Esophagus squamous epithelium (tissue), 4 donors: ENCODE results near the gene OR5AU1.

Source experiments
- POLR2A ChIP-seq, 4 donors: fragments of 450-650 bp; IDR thresholded peaks; one replicate each; pipeline ENCODE4 v1.6.1; 2017; ENCODE audit warnings: antibody characterized with exemption in 4 of 4, mild to moderate bottlenecking in 4 of 4, moderate library complexity in 3 of 4
- TF ChIP-seq, protein P1 (sequence below), 6 experiments: fragments of 450-650 bp in 4 of 6; fragments of 200-600 bp in 2 of 6; sonication (generic) in 2 of 6; IDR thresholded peaks; one replicate each; pipeline ENCODE4 v1.5.1; 2016 to 2019; ENCODE audit warnings: antibody characterized with exemption in 6 of 6, mild to moderate bottlenecking in 4 of 6, moderate library complexity in 4 of 6

DNA sequence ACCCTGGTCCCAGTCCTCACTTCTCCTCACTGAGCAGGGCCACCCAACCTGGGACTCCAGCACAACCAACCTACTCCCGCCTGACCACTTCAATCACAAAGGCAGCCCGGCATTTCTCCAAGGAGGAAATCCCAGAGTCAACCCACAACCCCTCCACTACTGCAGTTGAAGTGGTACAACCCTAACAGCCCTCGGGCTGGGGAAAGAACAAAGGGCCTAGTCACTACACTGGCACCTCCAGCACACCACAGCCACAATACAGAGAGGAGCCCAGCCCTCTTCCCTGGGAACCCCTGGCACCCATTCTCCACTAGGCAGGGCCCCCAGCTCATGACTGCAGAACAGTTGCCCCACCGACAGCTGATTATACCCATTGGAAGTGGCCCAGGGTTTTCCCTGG is 13.7 kb upstream of the OR5AU1 start:
- TF ChIP-seq, protein P1, sequence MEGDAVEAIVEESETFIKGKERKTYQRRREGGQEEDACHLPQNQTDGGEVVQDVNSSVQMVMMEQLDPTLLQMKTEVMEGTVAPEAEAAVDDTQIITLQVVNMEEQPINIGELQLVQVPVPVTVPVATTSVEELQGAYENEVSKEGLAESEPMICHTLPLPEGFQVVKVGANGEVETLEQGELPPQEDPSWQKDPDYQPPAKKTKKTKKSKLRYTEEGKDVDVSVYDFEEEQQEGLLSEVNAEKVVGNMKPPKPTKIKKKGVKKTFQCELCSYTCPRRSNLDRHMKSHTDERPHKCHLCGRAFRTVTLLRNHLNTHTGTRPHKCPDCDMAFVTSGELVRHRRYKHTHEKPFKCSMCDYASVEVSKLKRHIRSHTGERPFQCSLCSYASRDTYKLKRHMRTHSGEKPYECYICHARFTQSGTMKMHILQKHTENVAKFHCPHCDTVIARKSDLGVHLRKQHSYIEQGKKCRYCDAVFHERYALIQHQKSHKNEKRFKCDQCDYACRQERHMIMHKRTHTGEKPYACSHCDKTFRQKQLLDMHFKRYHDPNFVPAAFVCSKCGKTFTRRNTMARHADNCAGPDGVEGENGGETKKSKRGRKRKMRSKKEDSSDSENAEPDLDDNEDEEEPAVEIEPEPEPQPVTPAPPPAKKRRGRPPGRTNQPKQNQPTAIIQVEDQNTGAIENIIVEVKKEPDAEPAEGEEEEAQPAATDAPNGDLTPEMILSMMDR (IDR thresholded peaks at IDR 0.05), result no peak
- no peak for TF ChIP-seq POLR2A (IDR thresholded peaks at IDR 0.05)
